HG03575 (cell line): ENCODE results near the gene PLEKHM2.

Source experiments
- ATAC-seq: cut with Tn5 transposase; IDR thresholded peaks from one replicate; pipeline ENCODE4 v1.9.1; 2021; ENCODE audit not compliant: unreplicated experiment, insufficient number of reproducible peaks, low FRiP score; ENCODE audit errors: extremely low read depth

Gene PLEKHM2

GRCh38 chr1:15674386-15675159 is 9.5 kb upstream of the PLEKHM2 start:
- ATAC-seq = no peak

- ATAC-seq = no peak
Observed at GRCh38 chr1:15676010-15676409, 8.1 kb upstream of the PLEKHM2 start.

- ATAC-seq = no peak
Observed at GRCh38 chr1:15676688-15677661, 7.1 kb upstream of the PLEKHM2 start.

- no peak for ATAC-seq
Observed at GRCh38 chr1:15678578-15678977, 5.5 kb upstream of the PLEKHM2 start.

GRCh38 chr1:15680131-15680530 is 4.0 kb upstream of the PLEKHM2 start:
- ATAC-seq = no peak

GRCh38 chr1:15680561-15681348 is 3.4 kb upstream of the PLEKHM2 start:
- no peak for ATAC-seq

GRCh38 chr1:15681349-15682292 is 2.5 kb upstream of the PLEKHM2 start:
- no peak for ATAC-seq

- ATAC-seq = no peak
Observed at GRCh38 chr1:15682936-15683341, 1.2 kb upstream of the PLEKHM2 start.

GRCh38 chr1:15683345-15684039 is 628 bp upstream of the PLEKHM2 start:
- ATAC-seq = no peak

- ATAC-seq = no peak
Observed at GRCh38 chr1:15684468-15685291, 560 bp downstream of the PLEKHM2 start.

GRCh38 chr1:15685820-15686219 is 1.7 kb downstream of the PLEKHM2 start:
- no peak for ATAC-seq

- no peak for ATAC-seq
Observed at GRCh38 chr1:15687446-15687845, 3.3 kb downstream of the PLEKHM2 start.

GRCh38 chr1:15690317-15690716 is 6.2 kb downstream of the PLEKHM2 start:
- ATAC-seq = no peak

GRCh38 chr1:15691434-15692032 is 7.4 kb downstream of the PLEKHM2 start:
- ATAC-seq = no peak

GRCh38 chr1:15692121-15692682 is 8.1 kb downstream of the PLEKHM2 start:
- ATAC-seq = no peak

GRCh38 chr1:15693371-15693770 is 9.3 kb downstream of the PLEKHM2 start:
- no peak for ATAC-seq
